ENCODE measurements around the gene RSU1.

GRCh38 chr10:16765509-16766375, 51.5 kb downstream of the RSU1 start:
- no peak for TF ChIP-seq CTCF (conservative IDR thresholded peaks at IDR 0.05)
- TF ChIP-seq ZFX (IDR thresholded peaks at IDR 0.05), result no peak

All from C4-2B (cell line).